ENCODE results near the gene RGS16.

Gene RGS16

DNA sequence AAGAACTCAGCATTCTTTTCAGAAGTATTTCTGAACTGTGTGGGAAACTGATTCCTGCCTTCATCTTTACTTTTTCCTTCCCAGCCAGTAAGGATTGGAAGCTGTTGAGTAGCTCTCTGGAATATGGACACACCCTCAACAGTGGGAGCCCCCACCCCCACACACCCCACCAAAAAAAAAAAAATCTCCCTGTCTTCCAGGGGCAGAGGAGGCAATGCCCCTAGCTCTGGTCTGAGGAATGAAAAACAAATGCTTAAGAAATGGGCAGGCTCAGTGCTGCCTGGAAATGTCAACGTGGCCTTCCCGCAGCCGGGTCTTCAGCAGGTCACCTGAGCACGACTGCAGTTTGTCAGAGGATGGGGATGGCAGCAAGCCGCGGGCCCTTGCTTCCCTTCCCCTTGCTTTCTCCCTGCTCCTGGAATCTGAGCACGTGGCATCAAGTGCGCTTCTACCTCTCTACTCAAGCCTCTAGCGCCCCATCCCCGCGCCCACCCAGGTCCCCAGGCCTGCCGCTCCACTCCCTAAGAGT lies 479 bp downstream of the RGS16 start:
- DNase-seq, result no peak

DNA sequence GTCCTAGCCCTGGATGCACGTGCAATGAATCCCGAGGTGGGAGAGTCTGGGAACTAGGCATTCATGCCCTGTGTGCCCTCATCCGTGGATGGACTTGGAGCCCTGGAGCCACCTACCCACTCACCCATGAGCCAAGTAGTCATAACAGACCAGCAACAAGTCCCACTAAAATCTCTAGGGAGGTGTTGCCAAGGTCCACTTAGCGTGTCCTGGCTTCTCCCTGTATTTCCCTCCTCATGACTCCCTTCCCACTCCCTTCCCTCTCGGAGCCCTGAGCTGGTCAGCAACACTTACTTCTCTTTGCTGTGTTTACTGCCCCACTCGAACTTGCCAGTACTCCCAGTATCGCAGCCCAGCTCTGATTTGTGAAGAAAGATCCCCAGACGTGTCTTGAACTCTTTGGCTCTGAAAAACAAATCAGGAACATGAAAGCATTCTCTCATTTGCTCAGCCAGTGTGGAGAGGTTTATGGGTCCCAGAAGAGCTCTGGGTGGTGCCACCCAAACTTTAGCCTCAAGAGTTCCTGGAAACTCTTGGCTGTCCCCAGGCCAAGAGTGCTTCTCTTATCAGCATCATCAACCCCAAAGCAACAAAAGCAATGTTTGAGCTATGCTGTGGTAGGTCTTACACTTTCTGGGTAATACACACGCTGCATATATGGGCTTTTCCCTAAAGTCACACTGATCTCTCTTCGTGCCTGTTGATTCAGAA lies 1.1 kb downstream of the RGS16 start:
- DNase-seq, result no peak

DNA sequence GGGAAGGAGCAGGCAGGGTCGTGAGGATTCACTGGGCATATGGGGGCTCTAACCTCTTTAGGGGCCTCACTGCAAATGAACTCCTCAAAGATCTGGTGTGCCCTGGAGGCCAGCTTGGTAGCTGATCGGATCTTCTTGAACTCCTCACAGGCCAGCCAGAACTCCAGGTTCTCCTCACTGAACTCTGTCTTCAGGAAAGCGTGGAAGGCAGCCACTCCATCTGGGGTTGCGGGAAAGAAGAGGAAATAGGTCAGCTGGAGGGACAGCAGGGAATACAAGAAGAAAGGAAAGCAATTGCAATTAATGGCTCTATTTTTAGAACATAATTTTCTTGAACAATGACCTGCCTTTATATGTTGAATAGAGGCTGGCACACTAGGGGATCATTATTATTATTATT lies 2.3 kb downstream of the RGS16 start:
- DNase-seq, result no peak

DNA sequence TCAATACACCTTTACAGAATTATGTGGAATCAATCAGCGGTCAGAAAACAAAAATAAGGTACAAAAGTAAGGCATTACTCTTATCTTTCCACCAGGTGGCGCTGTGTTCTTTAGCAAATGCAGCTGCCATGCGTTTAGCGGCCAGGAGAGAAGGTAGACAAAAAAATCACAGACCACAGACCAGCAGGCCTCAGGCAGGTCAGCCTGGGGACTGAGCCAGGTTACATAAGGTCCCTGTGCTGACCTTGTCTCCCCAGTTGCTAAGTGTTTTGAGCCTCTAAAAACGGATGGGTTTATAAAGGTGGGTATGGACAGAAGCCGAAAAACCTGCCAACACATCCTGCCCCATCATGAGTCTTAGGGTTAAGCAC lies 2.8 kb downstream of the RGS16 start:
- peak; percentile 43 for DNase-seq

DNA sequence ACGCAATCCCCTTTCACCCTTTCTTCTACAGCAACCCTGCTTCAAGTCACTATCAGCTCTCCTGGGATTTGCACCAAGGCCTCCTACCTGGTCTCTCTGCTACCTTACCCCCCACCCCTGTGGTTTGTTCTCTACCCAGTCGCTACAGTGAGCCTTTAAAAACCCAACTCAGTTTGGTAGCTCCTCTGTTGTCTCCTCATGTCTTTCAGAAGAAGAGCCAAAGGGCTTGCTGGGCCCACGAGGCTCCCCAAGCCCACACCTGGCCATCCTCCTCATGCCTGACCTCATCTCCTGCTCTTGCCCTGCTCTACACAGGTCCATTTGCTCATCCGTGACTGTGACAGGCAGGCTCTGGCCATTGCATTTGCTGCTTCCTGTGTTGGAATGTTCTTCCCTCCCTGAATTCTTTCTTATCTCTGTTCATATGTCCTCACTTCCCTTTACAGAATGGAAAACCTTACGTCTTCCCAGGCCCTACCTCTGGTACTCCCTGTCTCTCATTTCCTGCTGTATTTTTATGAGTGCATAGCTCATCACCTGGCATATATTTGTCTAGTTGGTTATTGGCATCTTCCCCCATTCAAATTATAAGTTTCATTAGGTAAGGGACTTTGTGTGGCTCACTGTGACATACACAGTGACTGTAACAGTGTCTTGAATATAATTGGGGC lies 3.3 kb downstream of the RGS16 start:
- no peak for DNase-seq

DNA sequence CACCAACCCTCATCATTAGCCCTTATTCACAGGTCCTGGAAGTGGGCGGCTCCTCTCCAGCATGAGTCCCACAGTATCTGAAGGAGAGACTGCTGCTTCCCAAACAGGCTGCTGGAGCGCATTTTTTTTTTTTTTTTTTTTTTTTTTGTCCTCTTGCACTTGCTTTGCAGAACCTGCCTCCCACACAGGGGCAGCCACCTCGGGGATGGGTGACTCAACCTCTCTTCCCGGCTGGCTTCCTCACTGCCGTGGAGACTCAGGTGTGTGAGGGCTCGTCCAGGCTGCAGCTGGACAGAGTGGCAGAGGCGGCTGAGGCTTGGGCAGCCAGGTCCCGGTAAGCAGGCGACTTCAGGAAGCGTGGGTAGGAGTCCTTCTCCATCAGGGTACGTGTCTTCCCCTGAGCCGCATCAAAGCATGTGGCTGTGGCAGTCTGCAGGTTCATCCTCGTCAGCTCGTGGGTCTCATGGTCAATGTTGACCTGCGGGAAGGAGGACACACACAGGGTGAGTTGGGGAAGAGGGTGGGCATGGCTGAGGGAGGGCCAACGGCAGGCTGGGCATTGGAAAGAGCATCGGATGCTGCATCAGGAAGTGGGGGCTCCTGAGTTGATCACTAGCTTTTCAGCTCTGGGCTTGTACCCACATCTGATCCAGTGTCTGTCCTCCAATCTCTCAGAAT lies 4.0 kb downstream of the RGS16 start:
- DNase-seq, result no peak

DNA sequence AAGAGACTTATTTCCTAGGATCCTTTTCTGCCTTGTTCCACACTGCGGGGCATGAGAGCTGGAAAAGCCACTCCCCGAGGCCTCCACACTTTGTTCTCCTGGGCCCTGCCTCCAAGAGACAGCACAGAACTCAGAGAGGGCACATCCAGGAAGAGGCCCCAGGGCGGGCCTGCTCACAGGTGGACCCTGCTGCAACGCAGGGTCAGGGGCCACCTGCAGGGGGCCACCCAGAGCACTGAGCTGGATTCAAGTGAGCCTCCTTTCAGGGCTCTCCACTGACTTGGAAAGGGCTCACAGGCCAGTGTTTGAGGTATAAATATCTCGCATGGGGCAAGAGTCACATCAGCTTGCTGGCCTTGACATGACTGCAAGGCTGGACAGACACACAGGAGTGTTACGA lies 4.8 kb downstream of the RGS16 start:
- no peak for DNase-seq

DNA sequence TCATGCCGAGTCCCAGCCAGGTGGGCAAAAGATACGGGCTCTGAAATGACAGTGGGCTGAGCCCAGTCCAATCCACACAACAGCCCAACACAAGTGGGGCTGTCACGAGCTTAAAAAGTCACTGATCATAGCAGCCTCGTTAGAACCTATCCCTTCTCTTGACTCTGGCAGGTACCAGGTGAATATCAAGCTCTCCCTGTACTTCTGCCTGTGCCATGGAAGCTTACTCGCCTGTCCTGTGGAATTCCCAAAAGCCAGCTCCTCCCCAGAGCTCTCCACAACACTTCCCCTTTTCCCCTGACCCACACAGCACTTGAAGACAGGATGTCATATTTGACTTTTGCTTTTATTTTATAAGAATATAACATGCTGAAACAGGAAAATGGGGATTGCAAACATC lies 5.9 kb downstream of the RGS16 start:
- no peak for DNase-seq

DNA sequence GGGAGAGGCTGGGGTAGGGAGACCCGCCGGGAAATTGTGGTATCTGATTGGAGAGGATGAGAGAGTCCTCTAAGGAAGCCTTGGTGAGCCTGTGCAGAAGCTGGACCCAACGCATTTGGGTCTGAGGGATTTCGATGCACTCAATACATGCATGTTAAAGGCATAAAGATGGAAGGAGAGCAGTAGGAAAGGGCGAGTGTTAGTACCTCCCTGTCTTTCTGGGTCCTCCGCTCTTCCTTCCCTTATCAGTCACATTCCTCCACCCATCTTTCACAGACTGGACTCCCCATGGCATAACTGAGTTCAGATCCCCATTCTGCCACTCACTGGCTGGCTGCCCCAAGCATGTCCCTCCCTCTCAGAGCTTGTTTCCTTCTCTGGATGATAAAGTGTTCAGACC lies 7.3 kb downstream of the RGS16 start:
- no peak for DNase-seq

DNA sequence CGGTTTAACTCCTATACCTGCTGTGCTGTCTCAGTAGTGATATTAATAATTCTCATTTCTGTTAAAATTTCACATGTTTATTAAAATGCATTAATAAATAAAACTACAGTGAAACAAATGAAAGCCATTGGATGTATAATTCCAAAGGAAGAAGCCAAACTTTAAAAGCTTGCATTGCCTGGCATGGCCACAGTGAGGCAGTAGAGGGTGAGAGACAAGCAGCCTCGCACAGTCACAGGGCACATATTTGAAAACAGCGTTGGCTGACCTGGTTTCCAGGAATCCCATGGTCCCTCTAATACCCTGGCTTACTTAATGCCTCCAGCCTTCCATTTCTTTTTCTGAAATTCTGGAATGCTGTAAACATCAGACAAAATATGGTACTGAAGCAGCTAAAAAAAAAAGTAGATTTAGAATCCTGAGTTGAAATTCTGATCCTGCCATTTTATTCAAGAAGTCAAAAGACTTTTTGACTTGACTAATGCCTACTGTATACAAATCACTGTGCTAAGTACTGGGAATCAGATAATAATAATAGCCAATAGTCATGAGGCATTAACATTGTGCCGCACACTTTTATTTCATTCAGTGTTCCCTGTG lies 8.4 kb downstream of the RGS16 start:
- no peak for DNase-seq

DNA sequence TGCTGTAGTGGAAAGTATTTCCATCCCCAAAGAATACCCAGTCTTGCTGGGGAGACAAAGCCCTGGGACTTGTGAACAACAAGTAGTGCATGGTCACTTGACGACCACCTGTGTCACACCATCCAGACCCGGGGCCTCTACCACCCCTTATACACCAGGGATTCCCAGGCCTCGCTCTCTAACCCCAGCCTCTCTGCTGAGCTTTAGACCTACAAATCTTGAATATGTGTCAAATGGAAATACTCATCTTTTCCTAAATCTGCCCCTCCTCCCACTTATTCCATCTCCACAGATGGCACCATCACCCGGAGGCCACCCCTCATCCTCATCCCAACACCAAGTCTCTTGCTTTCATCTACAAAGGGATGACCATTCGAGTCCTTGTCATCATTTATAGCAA lies 14.3 kb downstream of the RGS16 start:
- DNase-seq, result no peak

DNA sequence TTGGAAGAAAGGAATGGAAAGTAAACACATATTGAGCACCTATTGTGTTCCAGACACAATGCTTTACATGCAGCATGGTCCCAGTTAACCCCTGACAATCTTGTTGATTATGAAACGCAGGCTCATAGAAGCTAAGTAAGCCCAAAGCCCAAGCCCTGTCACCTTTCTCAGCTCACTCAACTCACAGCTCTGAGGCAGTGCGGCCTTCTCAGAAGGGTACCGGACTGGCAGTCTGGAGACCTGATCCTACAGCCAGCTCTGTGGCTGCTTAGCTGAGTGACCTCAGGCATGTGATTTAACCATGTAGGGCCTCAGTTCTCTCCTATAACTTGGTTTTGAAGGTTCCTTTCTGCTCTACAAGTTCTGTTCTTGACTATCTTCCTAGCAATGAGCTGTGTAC lies 14.7 kb downstream of the RGS16 start:
- DNase-seq, result no peak

DNA sequence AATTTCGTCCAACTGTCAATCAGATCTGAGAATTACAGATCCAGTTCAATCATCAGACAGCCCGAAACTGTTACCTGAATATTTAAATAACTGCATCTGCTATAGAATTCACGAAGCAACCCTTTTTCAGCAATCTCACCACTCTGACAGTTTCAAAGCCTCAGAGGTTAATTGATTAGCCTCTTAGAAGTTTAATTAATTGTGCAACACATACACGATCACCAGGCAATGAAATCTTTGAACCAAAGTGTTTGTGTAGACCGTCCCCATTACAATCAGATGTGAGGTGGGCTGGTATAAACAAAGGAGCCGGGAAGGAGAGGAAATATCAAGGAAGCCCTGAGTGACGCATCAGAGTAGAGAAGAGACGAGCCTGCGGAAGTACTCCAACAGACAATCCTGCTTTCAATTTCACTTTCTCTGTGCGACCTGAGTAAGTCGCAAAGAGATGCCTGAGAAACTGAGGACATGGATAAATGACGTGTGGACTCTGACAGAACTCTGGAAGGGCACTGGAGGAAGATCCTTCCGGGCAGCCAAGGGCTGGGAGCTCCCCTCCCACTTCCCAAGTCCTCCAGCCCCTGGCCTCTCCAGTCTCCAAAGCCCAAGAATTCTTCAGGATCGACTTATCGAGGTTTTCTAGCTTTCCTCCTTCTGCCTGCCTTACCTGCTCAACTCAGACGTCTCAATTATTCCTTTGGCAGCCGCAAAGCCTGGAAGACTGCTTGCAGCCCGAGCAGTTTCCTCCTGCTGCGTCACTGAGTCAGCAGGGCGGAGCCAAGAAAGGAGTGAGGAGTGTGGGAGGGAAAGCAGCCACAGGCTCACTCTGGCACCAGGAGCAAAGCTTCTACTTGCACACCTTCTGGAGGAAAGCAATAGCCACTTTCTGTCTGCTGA lies 15.4 kb downstream of the RGS16 start, which contains the start of gene RNASEL:
Gene RNASEL, minus strand, starts transcription at position 757 of the 897 bp plus-strand sequence. CDS start 2,450 bp downstream, outside the sequence.
- no peak for DNase-seq

DNA sequence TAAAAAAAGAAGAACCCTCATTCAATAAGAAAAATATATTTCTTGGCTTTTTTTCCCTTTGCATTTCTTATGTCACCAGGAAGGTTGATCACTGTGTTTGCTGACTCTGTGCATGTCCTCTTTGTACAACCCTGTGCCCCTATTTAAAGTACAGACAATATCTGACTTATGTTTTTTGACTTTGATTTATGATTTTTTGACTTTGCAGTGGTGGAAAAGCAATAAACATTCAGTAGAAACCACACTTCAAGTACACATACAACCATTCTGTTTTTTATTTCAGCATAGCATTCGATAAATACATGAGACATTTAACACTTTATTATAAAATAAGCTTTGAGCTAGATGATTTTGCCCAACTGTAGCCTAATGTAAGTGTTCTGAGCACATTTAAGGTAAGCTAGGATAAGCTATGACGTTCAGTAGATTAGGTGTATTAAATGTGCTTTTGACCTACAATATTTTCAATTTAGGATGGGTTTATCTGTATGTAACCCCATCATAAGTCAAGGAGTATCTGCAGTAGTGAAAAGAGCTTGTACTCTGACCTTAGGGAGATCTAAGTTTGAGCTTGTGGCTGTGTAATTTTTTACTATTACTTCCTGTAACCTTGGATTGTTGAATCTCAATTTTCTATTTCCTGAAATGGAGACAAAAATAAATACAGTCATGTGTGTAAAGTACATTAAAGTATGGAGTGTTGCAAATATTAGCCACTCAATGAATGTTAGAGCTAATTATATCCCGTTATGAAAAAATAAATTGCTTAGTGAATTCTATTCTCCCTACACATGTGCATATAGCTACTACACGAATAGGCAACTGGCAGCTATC lies 16.3 kb downstream of the RGS16 start:
- DNase-seq, result no peak

DNA sequence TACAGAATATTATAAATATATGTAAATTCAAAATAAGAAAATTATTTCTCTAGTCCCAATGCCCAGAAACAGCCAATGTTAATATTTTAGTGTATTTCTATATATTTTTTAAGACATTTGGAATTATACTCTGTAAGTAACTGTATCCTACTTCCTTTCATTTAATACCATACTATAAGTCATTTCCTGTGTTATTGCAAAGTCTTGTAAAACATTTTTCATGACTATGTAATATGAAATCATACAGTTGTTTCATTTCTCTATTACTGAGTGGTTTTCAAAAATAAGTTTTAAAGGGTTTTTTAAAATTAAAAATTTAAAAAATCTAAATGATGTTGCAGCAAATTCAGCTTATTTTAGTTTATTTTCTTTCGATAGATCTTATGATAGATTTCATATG lies 17.1 kb downstream of the RGS16 start:
- DNase-seq, result no peak

DNA sequence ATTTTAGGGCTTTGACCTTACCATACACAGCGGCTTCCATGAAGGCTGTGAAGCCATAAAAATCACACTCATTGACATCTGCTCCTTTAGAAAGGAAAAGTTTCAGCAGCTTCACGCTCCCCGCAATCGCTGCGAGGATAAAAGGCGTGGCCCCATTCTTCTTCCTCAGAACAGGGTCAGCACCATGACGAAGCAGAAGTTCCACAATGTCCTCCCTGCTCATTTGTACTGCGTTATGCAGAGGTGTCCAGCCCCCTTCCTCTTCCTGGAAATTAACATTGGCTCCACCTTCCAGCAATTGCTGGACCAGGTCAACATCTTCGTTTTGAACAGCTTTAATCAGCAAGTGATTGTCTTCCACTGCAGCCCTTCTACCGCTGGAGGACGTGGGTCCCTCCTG lies 17.8 kb downstream of the RGS16 start:
- DNase-seq, result no peak

DNA sequence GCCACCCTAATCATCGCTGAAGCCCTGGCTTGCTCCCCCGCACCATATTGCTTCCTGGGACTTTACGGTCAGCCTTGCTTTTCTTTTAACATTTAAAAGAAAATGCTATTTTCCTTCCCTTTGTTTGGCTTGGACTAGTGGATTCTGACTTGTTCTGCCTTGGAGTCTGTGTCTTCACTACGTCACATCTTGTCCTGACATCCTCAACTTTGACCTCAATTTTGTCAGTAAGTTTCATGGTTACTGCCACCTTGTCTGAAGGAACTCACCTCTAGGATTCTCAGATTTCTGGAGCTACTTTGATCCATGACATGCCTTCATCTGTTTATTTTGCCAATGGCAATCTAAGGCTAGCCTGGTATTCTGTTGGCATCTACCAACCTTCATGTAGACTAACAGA lies 19.4 kb downstream of the RGS16 start:
- no peak for DNase-seq

DNA sequence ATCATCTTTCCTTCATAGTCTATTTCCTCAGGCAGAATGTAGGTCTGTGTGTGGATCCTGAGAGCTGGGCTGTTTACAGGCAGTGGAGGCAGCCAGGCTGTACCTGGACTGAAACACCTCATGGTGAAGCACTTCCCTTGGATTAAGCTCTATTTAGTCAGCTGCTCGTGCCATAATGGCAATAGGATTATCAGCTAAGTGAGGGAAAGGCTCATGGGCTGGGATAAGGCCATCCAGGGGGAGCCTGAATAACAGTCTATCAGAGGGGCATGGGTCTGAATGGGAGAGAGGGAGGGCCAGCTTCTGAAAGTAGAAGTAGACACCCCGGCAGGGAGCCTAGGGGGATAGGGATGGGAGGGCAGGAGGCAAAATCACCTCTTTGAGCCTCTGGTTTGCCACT lies 23.5 kb downstream of the RGS16 start:
- no peak for DNase-seq

DNA sequence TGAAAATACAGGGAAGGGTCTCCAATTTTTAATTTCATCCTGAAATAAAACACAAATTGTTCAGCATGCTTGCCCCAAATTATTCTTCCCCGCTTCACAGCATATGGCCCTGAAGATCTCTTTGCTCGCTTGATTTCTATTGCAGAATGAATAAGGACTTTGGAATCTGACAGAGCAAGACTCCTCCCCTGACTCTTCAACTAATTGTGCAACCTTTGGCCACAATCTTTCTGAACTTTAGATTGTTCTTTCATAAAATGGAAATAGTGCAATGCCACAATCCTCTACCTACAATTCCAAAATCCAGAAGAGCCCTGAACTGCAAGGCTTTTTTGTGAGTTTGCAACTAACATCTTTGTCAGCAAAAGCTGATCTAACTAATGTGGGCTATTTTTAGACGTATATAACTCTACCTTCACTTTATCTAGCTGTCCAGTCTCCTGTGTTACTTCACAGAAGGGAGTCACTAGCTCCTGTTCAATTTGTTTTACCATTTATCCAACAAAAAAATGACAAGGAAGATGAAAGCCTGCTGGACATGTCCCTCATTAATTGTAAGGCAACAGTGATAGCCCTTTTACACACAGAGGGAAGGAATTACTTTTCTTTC lies 28.5 kb downstream of the RGS16 start:
- no peak for DNase-seq

DNA sequence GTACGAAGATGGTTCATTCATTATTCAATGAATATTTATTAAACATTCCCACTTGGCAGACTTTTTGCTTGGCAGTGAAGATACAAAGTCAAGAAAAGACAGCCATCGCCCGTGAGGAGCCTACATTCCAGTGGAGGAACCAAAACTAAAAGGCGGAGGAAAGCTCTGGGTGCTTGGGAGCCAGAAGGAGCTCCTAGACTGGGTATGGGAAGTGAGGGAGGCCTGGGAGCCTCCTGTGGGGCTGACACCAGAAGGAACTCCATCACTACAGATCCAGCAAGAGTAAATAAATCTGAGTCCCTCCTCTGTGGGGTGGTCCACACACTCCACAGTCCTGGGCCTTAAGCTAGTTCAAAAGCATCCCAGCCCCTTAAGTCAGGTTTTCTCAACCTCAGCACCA lies 30.0 kb downstream of the RGS16 start:
- DNase-seq, result no peak

DNA sequence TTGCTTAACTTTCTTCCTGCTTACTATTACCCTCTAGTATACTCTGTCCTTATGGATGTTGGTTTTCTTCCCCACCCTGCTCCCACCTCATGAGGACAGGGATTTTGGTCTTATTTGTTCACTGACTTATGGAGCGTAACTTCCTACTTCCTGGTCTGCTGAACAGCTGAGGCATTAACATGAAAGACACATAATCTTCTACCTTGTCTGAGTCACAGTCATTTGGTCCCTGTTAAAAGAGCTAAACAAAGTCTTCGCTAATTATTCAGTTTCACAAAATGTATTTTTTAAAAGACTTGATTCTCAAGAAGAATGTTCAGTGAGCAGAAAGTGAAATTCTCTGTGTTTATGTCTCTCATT lies 33.6 kb downstream of the RGS16 start:
- no peak for DNase-seq
